GM12878 (cell line): ENCODE results near the gene RBM42. TPM values are rescaled to one million over a fixed set of nuclear protein-coding genes. Genes with fewer than 3 reads are reported as not detected.
A peak's percentile ranks its signal among the peaks of the same experiment; 100 is the strongest.

ENCODE experiments used
- ATAC-seq: fragments of 200-7000 bp; cut with Tn5 transposase; 3 replicates; pipeline ENCODE4 v1.9.1; 2020; ENCODE audit warnings: mild to moderate bottlenecking, moderate library complexity
- BruUV-seq: library from RNA; stranded (reverse); fragments of 400-500 nt; replicated peaks from 2 replicates; lab custom pipeline; 2021; lab: Mats Ljungman, UMichigan
- CTCF ChIA-PET: fragments of 300-600 bp; sonication (Branson Sonifier 250); formaldehyde crosslinking; extraction: SDS; loops from one replicate; lab custom pipeline; 2021; ENCODE audit warnings: inconsistent platforms; lab: Yijun Ruan, JAX
- POLR2A ChIA-PET: fragments of 350-600 bp; formaldehyde crosslinking; extraction: SDS; loops from one replicate; lab custom pipeline; 2021; ENCODE audit warnings: inconsistent platforms; lab: Charles Lee
- RAD21 ChIA-PET: fragments of 300-600 bp; sonication (Branson Sonifier 250); formaldehyde crosslinking; loops from one replicate; lab custom pipeline; 2023; ENCODE audit warnings: antibody characterized with exemption; ENCODE audit not compliant: unreplicated experiment; lab: Charles Lee
- SMC1A ChIA-PET: fragments of 300-600 bp; sonication (Branson Sonifier 250); formaldehyde crosslinking; loops from one replicate; lab custom pipeline; 2023; ENCODE audit not compliant: unreplicated experiment, uncharacterized antibody; lab: Charles Lee
- DNase-seq: peaks from one replicate; pipeline ENCODE4 v3.0.0-alpha.2; 2011; ENCODE audit warnings: low read depth, low spot score
- FAIRE-seq: peaks from 3 replicates; lab custom pipeline; 2011; peaks lifted over from hg19 to GRCh38; lab: Jason Lieb, UNC
- H2AFZ ChIP-seq: 2 replicates; pipeline ENCODE4 v1.6.0; 2011; ENCODE audit warnings: low read depth, low read length, control low read depth; ENCODE audit not compliant: control insufficient read depth
- H3K27ac ChIP-seq: 2 replicates; pipeline ENCODE4 v1.5.1; 2011; ENCODE audit warnings: control low read depth; ENCODE audit not compliant: control insufficient read depth, insufficient read depth
- H3K27me3 ChIP-seq, 2 experiments: replicated peaks in 1 of 2; 2 replicates each; pipeline versions ENCODE4 v1.6.0 to v1.6.1; 2011; ENCODE audit warnings: low read length in 1 of 2; ENCODE audit not compliant: control insufficient read depth in 2 of 2, insufficient read depth in 2 of 2
- H3K36me3 ChIP-seq, 2 experiments: 2 replicates each; pipeline ENCODE4 v1.5.1; 2011; ENCODE audit warnings: low read length in 1 of 2; ENCODE audit not compliant: control insufficient read depth in 2 of 2, insufficient read depth in 2 of 2
- H3K4me1 ChIP-seq: 2 replicates; pipeline ENCODE4 v1.6.1; 2011; ENCODE audit warnings: mild to moderate bottlenecking, low read length, moderate library complexity, mixed read lengths; ENCODE audit not compliant: control insufficient read depth, insufficient read depth
- H3K4me2 ChIP-seq: 2 replicates; pipeline ENCODE4 v1.6.0; 2011; ENCODE audit warnings: control low read depth; ENCODE audit not compliant: control insufficient read depth, insufficient read depth
- H3K4me3 ChIP-seq: fragments of 200-600 bp; sonication (generic); 2 replicates; pipeline ENCODE4 v1.5.1; 2016
- H3K79me2 ChIP-seq: 2 replicates; pipeline ENCODE4 v1.6.0; 2011; ENCODE audit warnings: low read length; ENCODE audit not compliant: control insufficient read depth, insufficient read depth
- H3K9ac ChIP-seq: 2 replicates; pipeline ENCODE4 v1.8.0; 2011; ENCODE audit warnings: low read length, control low read depth, mixed read lengths; ENCODE audit not compliant: control insufficient read depth, insufficient read depth
- H3K9me3 ChIP-seq: replicated peaks from 3 replicates; pipeline ENCODE4 v1.5.1; 2011; ENCODE audit warnings: mild to moderate bottlenecking, low read length; ENCODE audit not compliant: control insufficient read depth, insufficient read depth
- H4K20me1 ChIP-seq: 2 replicates; pipeline ENCODE4 v1.6.0; 2011; ENCODE audit not compliant: control insufficient read depth, insufficient read depth
- ESRRA ChIP-seq: IDR thresholded peaks from 2 replicates; pipeline ENCODE4 v1.6.1; 2012; ENCODE audit warnings: mild to moderate bottlenecking, low read length, improper control_type of control experiment
- LARP7 ChIP-seq: fragments of 450-650 bp; IDR thresholded peaks from 2 replicates; pipeline ENCODE4 v1.6.1; 2017; ENCODE audit warnings: mild to moderate bottlenecking
- MYC ChIP-seq: IDR thresholded peaks from 2 replicates; pipeline ENCODE4 v1.6.1; 2011; ENCODE audit warnings: mild to moderate bottlenecking, low read length, moderate library complexity, inconsistent platforms; ENCODE audit not compliant: insufficient read depth, insufficient replicate concordance, insufficient read length, severe bottlenecking
- NFIC ChIP-seq: IDR thresholded peaks from 2 replicates; pipeline ENCODE4 v1.6.1; 2012; ENCODE audit warnings: low read depth, mild to moderate bottlenecking, inconsistent platforms, low read length, moderate library complexity
- NRF1 ChIP-seq: conservative IDR thresholded peaks from 2 replicates; pipeline ENCODE4 v1.6.1; 2011; ENCODE audit warnings: mild to moderate bottlenecking, low read depth, low read length, improper control_type of control experiment
- RAD51 ChIP-seq: fragments of 450-650 bp; IDR thresholded peaks from 2 replicates; pipeline ENCODE4 v1.6.1; 2016; ENCODE audit warnings: moderate library complexity, mild to moderate bottlenecking, inconsistent platforms
- SMAD5 ChIP-seq: IDR thresholded peaks from 2 replicates; pipeline ENCODE4 v1.6.1; 2016; ENCODE audit warnings: antibody characterized with exemption, low read depth
- STAT1 ChIP-seq: fragments of 450-650 bp; conservative IDR thresholded peaks from 2 replicates; pipeline ENCODE4 v1.6.1; 2014; ENCODE audit warnings: antibody characterized with exemption, mild to moderate bottlenecking
- TBL1XR1 ChIP-seq: IDR thresholded peaks from 2 replicates; pipeline ENCODE4 v1.6.1; 2012; ENCODE audit warnings: low read depth, low read length, improper control_type of control experiment
- YY1 ChIP-seq: IDR thresholded peaks from 2 replicates; pipeline ENCODE4 v1.6.1; 2011; ENCODE audit warnings: low read depth, mild to moderate bottlenecking, low read length
- ZZZ3 ChIP-seq: IDR thresholded peaks from 2 replicates; pipeline ENCODE4 v1.6.1; 2011; ENCODE audit warnings: low read depth; ENCODE audit not compliant: control insufficient read depth, insufficient read length
- WGBS: methylation state at CpG from one replicate; pipeline ENCODE4 v1.1.6; 2016; ENCODE audit warnings: low lambda C conversion rate; ENCODE audit not compliant: insufficient replicate concordance, insufficient coverage; ENCODE audit errors: missing lambda C conversion rate; 5-methylcytosine and 5-hydroxymethylcytosine counted together
- in situ Hi-C: fragments of 300-500 bp; cut with MboI; formaldehyde crosslinking; loops from 9 replicates; pipeline ENCODE4 v1.14.3; 2018; ENCODE audit warnings: mixed read lengths
- intact Hi-C: fragments of 100-400 bp; cut with micrococcal nuclease; formaldehyde crosslinking; loops from one replicate; pipeline ENCODE4 v1.14.2; 2022; ENCODE audit not compliant: unreplicated experiment
- polyA plus RNA-seq, 11 experiments: library from polyadenylated mRNA; depleted of rRNA in 4 of 11; unstranded in 6 of 11; stranded (reverse) in 5 of 11; fragments of >200 nt; fragmentation: Nextera tagmentation in 4 of 11; fragmentation: Illumina TruSeq in 1 of 11; extraction: Ambion mirVana in 4 of 11; extraction: Trizol in 1 of 11; gene quantifications; 1 replicate in 1 of 11; 2 replicates in 10 of 11; pipeline versions ENCODE4 v1.2.1 to v1.2.3, GENCODE V29; 2011 to 2016; ENCODE audit warnings: inconsistent platforms in 2 of 11, missing spikeins in 2 of 11, low read depth in 1 of 11
- total RNA-seq, 4 experiments: library from RNA; depleted of rRNA in 3 of 4; stranded (reverse); fragments of >200 nt in 3 of 4; fragmentation: Illumina TruSeq in 1 of 4; extraction: Trizol in 1 of 4; gene quantifications; 2 replicates each; pipeline versions ENCODE4 v1.2.1 to v1.2.3, GENCODE V29; 2013 to 2021
- TF ChIP-seq, protein P1 (sequence below): fragments of 450-650 bp; IDR thresholded peaks from 2 replicates; pipeline ENCODE4 v1.6.1; 2014; ENCODE audit warnings: mild to moderate bottlenecking

RBM42 gene
- total and polyA plus RNA-seq, 10 of the 15 experiments (the other 5 are each of a cell fraction or from before 2014, with no cell fraction given): 4.2 to 117 (median 48.5) TPM

- no peak for TF ChIP-seq MYC
- no peak for TF ChIP-seq LARP7
- TF ChIP-seq SMAD5: no peak
- TF ChIP-seq NRF1: no peak
- no peak for TF ChIP-seq NFIC
- TF ChIP-seq ZZZ3: no peak
- TF ChIP-seq ESRRA: no peak
- no peak for TF ChIP-seq STAT1
- TF ChIP-seq RAD51: no peak
Measured at GRCh38 chr19:35623327-35624010, 5.4 kb upstream of the RBM42 start (continued).

- Histone ChIP-seq H3K4me2 (peak overlapping the region; percentile 94), H3K36me3 (peaks cover 2 to 4% of the 10 kb centered on the region in 2 experiments; a peak in 1 of 4 replicates), H4K20me1 (no peaks in the 10 kb centered on the region), H3K9me3 (no peaks in the 10 kb centered on the region), H3K4me3 (peak overlapping the region; percentile 84), H3K79me2 (peaks cover 10% of the 10 kb centered on the region), H2AFZ (peak overlapping the region; percentile 82), H3K4me1 (no peaks in the 10 kb centered on the region; the same call in 1 of the 2 replicates), H3K27me3 (no peaks in the 10 kb centered on the region), H3K9ac (peak overlapping the region; percentile 91), H3K27ac (peak overlapping the region; percentile 81)
- ATAC-seq (peak; percentile 52), FAIRE-seq (peak; percentile 44), DNase-seq (no peak)
- RAD21 ChIA-PET: no interaction called here
- in situ Hi-C loops: no loop called here
- 59% methylated on average over 9 of the region's 9 CpGs for WGBS
- TF ChIP-seq, protein P1, sequence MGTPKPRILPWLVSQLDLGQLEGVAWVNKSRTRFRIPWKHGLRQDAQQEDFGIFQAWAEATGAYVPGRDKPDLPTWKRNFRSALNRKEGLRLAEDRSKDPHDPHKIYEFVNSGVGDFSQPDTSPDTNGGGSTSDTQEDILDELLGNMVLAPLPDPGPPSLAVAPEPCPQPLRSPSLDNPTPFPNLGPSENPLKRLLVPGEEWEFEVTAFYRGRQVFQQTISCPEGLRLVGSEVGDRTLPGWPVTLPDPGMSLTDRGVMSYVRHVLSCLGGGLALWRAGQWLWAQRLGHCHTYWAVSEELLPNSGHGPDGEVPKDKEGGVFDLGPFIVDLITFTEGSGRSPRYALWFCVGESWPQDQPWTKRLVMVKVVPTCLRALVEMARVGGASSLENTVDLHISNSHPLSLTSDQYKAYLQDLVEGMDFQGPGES: no peak
- TF ChIP-seq YY1 (0 out of 2 replicates have a peak, but pooled peaks have one; percentile 11), SMAD5 (no peak), TBL1XR1 (no peak)
- BruUV-seq: TSS peak; percentile 100
- intact Hi-C loops: no loop called here
- POLR2A ChIA-PET: interaction anchor here (1.1 kb wide), 1 partner anchor 14 kb away, joined by 5 read pairs; the partner anchor contains the start of gene ETV2
- SMC1A ChIA-PET: no interaction called here
- CTCF ChIA-PET: no interaction called here
Measured at GRCh38 chr19:35628264-35628564, 622 bp upstream of the RBM42 start.
